Ovary (tissue), 9 donors: Measurements from ENCODE around the gene MEIOC. TPM values are rescaled to one million over a fixed set of nuclear protein-coding genes. Genes with fewer than 3 reads are reported as not detected.

Source experiments
- DNase-seq, 5 donors: peaks; one replicate each; pipeline ENCODE4 v3.0.0-alpha.2; 2019 to 2020
- H3K27ac ChIP-seq, 2 donors: fragments of 200-600 bp; one replicate each; pipeline versions ENCODE4 v1.5.1 to v1.8.0; 2019 to 2022
- H3K27me3 ChIP-seq: fragments of 200-600 bp; one replicate; pipeline ENCODE4 v1.8.0; 2022
- H3K36me3 ChIP-seq: fragments of 200-600 bp; sonication (generic); one replicate; pipeline ENCODE4 v1.5.1; 2019
- H3K4me1 ChIP-seq: one replicate; pipeline ENCODE4 v1.8.1; 2013; ENCODE audit warnings: mild to moderate bottlenecking, moderate library complexity; ENCODE audit not compliant: insufficient read depth
- H3K4me3 ChIP-seq: fragments of 200-600 bp; sonication (generic); one replicate; pipeline ENCODE4 v1.5.1; 2017
- H3K9me3 ChIP-seq, 2 donors: fragments of 200-600 bp in 1 of 2; sonication (generic) in 1 of 2; one replicate each; pipeline versions ENCODE4 v1.5.1 to v1.8.1; 2013 to 2019; ENCODE audit warnings: mild to moderate bottlenecking in 1 of 2, moderate library complexity in 1 of 2
- CTCF ChIP-seq, 3 donors: fragments of 450-650 bp in 2 of 3; fragments of 200-600 bp in 1 of 3; IDR thresholded peaks; one replicate each; pipeline versions ENCODE4 v1.5.1 to v1.8.0; 2016 to 2022; ENCODE audit warnings: antibody characterized with exemption in 3 of 3, mild to moderate bottlenecking in 1 of 3
- EP300 ChIP-seq: sonication (generic); formaldehyde crosslinking; IDR thresholded peaks from one replicate; pipeline ENCODE4 v1.6.1; 2017; ENCODE audit warnings: antibody characterized with exemption
- POLR2A ChIP-seq: fragments of 450-650 bp; IDR thresholded peaks from one replicate; pipeline ENCODE4 v1.6.1; 2017; ENCODE audit warnings: antibody characterized with exemption, mild to moderate bottlenecking, moderate library complexity
- WGBS, 3 donors: extraction: QIAGEN DNeasy Blood & Tissue Kit in 1 of 3; methylation state at CpG; one replicate each; pipeline versions ENCODE4 v1.1.5 to v1.1.7; 2013 to 2017; 5-methylcytosine and 5-hydroxymethylcytosine counted together
- intact Hi-C, 4 donors: fragments of 100-400 bp; cut with DNase I; formaldehyde crosslinking; loops; one replicate each; pipeline versions ENCODE4 v1.11.0 to v1.15.1; 2022 to 2023
- polyA plus RNA-seq, 2 donors: library from polyadenylated mRNA; stranded (reverse); fragments of 200-250 nt in 1 of 2; fragments of 350-450 nt in 1 of 2; fragmentation: Illumina TruSeq in 1 of 2; extraction: RNeasy Lipid Tissue Mini Kit (QIAGEN cat#74804) in 1 of 2; gene quantifications; one replicate each; pipeline ENCODE4 v1.2.3, GENCODE V29; 2013 to 2014
- total RNA-seq, 7 donors: library from RNA; depleted of rRNA in 2 of 7; stranded (reverse); fragments of >200 nt in 2 of 7; fragmentation: NEBNext Ultra II Directional in 3 of 7; extraction: Animal tissue kit (Norgen Biotek cat#: 25700) in 3 of 7; gene quantifications; one replicate each; pipeline versions ENCODE4 v1.1.0 to v1.2.4, GENCODE V29; 2016 to 2023
- donor health status: DM: no; HTN: no; CAD: no; lungs with moderate emphysema.
- donor health status: DM: no; HTN: no; CAD: no.
- donor health status: Bipolar disorder and iron deficiency.
- donor health status: DM: yes; HTN: yes; CAD: no.
- donor health status: DM: no; HTN: no; CAD: no.
- donor health status: DM: yes; HTN: yes; CAD: no.

Gene MEIOC
- total and polyA plus RNA-seq, 9 donors, result 0.07 TPM; not detected in 8

GRCh38 chr17:44652727-44653126 is 3.5 kb upstream of the MEIOC start:
- peaks cover 8% of the 10 kb centered on the region for H3K27me3 ChIP-seq

GRCh38 chr17:44653384-44653783 is 2.9 kb upstream of the MEIOC start:
- peaks cover 8% of the 10 kb centered on the region for H3K27me3 ChIP-seq

More at GRCh38 chr17:44652727-44653126, 3.5 kb upstream of the MEIOC start:
- H3K4me3 ChIP-seq, result no peak overlapping the region
- no peaks in the 10 kb centered on the region for H3K36me3 ChIP-seq
- H3K4me1 ChIP-seq, result peaks cover 3% of the 10 kb centered on the region
- no peak for TF ChIP-seq EP300
- no peak for TF ChIP-seq CTCF (IDR thresholded peaks at IDR 0.05)
- no peak for TF ChIP-seq POLR2A
- no peak overlapping the region for H3K27ac ChIP-seq
- intact Hi-C loops, result no loop called here
- DNase-seq, result no peak
- no peaks in the 10 kb centered on the region for H3K9me3 ChIP-seq
- 75 to 87% (median 77%) methylated on average over 8 of the region's 8 CpGs for WGBS, 3 donors

GRCh38 chr17:44653954-44654353 is 2.3 kb upstream of the MEIOC start:
- intact Hi-C loops, result no loop called here
- Histone ChIP-seq H3K9me3 (no peaks in the 10 kb centered on the region), H3K4me1 (peaks cover 3% of the 10 kb centered on the region), H3K27ac (no peak overlapping the region), H3K27me3 (peaks cover 8% of the 10 kb centered on the region), H3K4me3 (no peak overlapping the region), H3K36me3 (no peaks in the 10 kb centered on the region)
- DNase-seq, result no peak
- 66 to 88% (median 70%) methylated on average over 1 of the region's 1 CpG for WGBS, 3 donors
- no peak for TF ChIP-seq EP300
- TF ChIP-seq CTCF (IDR thresholded peaks at IDR 0.05), result no peak
- TF ChIP-seq POLR2A, result no peak

More at GRCh38 chr17:44653384-44653783, 2.9 kb upstream of the MEIOC start:
- WGBS, 3 donors, result 94 to 97% (median 94%) methylated on average over 3 of the region's 3 CpGs
- TF ChIP-seq CTCF (IDR thresholded peaks at IDR 0.05) (no peak), POLR2A (no peak), EP300 (no peak)
- no peaks in the 10 kb centered on the region for H3K9me3 ChIP-seq
- H3K4me1 ChIP-seq, result peaks cover 3% of the 10 kb centered on the region
- no peak overlapping the region for H3K4me3 ChIP-seq
- intact Hi-C loops, result no loop called here
- no peak overlapping the region for H3K27ac ChIP-seq
- H3K36me3 ChIP-seq, result no peaks in the 10 kb centered on the region
- DNase-seq, result no peak

- Histone ChIP-seq H3K27ac (no peak overlapping the region), H3K4me1 (no peaks in the 10 kb centered on the region), H3K9me3 (no peaks in the 10 kb centered on the region), H3K27me3 (no peaks in the 10 kb centered on the region), H3K4me3 (no peak overlapping the region), H3K36me3 (no peaks in the 10 kb centered on the region)
- DNase-seq, result no peak
- TF ChIP-seq CTCF (IDR thresholded peaks at IDR 0.05) (no peak), EP300 (no peak), POLR2A (no peak)
- intact Hi-C loops, result no loop called here
- 94 to 95% (median 94%) methylated on average over 2 of the region's 2 CpGs for WGBS, 3 donors
Observed at GRCh38 chr17:44661835-44662234, 5.6 kb downstream of the MEIOC start.
